NCI-H1048 (cell line): Measurements from ENCODE around the gene TPX2.

Source experiments
- DNase-seq: peaks from one replicate; lab custom pipeline; 2025; lab: John Stamatoyannopoulos, UW

TPX2 gene

GRCh38 chr20:31706607-31707257 is 32.4 kb upstream of the TPX2 start:
- no peak for DNase-seq

DNA sequence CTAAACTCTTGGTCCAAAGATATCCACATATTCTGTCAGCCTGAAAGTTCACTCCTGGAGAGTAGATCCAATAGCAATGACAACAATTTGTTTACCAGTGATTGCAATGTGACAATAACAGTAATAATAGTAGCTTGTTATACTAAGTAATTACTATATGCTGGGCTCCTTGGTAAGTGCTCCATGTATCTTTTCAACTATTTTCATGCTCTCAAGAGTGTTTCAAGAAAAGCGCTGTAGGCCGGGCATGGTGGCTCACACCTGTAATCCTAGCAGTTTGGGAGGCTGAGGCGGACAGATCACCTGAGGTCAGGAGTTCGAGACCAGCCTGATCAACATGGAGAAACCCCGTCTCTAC is 31.9 kb upstream of the TPX2 start:
- DNase-seq, result no peak

GRCh38 chr20:31707994-31708735 is 30.9 kb upstream of the TPX2 start:
- no peak for DNase-seq

GRCh38 chr20:31708736-31709534 is 30.2 kb upstream of the TPX2 start:
- no peak for DNase-seq

DNA sequence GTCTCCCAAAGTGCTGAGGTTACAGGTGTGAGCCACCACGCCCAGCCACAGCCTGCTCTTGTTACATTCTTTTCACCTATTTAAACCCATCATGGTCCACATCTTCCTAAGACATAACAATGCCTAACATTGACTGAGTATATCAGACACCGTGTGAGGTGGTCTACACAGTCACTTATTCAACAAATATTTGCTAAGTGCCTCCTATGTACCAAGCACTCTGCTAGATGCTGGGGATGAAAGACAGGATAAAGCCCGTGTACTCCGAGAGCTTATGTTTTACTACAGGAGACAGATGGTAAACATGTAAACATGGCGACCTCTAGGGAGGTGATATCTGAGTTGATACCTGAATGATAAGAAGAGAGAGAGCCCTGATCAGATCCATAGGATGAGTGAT is 29.2 kb upstream of the TPX2 start:
- DNase-seq, result no peak

DNA sequence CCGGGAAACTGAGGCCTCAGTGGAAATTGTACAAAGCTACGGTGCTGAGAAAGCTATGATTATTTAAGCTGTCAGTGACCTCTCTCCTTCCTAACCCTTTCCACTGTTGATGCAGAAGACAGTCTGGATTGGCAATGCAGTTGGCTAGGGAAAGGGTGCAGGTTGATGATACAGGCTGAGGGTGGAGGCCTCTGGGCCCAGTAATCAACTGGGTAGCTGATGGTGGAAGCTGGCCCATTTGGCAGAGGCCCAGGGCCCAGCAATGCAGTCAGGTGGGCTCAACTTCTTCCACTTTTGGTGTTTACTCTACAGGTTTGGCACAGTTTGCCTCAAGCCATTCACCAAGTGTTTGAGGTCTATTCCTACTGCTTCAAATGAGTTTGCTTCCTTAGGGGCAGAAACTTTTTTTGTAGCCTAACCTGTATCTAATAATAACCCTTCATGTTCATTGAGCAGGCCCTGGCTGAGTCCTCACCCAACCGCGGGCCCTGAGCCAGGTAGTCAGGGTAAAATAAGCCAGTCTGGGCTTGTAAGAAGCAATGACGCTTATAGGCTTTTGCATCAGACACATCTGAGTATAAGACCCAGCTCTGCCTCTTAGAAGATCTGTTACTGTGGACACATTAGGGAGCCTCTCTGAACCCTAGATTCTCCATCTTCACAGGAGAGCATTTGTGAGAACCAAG is 28.5 kb upstream of the TPX2 start:
- no peak for DNase-seq

DNA sequence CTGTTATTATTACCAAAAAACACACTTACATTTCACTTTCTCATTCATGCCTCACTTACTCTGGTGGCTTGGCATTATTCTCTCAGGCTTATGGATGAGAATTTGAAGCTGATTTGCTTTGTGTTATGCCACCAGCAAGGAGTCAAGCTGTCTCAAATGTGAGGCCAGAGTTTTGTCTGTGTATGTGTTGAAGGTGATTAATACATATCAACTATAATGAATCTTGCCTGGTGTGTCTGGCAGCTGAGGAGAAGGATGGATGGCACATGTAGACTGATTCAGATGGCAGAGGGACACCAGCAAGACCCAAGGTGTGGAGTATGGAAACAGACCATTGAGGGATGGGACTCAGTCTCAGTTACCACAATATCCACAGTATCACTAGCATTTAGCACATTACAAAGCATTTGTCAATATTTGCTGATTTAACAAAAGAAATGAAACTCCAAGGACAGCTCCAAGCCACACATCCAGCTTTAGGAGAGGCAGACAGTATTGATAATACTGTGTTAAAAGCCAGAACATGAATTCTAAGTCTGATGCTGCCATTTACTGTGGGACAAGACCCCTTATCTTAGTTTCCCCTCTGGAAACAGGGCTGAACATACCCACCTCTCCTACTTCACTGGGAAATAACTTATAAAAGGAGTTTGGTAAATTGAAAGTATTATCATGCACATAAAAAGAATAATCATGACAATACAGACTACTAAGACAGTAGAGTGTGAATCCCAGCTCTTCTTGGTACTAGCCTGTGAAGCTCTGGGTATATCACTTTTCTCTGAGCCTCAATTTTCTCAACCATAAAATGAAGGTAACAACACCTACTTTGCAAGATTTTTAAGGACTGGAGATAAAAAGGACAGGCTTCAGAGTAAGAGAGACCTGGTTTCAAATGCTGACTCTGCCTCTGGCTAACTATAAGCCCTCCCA is 27.6 kb upstream of the TPX2 start:
- no peak for DNase-seq

DNA sequence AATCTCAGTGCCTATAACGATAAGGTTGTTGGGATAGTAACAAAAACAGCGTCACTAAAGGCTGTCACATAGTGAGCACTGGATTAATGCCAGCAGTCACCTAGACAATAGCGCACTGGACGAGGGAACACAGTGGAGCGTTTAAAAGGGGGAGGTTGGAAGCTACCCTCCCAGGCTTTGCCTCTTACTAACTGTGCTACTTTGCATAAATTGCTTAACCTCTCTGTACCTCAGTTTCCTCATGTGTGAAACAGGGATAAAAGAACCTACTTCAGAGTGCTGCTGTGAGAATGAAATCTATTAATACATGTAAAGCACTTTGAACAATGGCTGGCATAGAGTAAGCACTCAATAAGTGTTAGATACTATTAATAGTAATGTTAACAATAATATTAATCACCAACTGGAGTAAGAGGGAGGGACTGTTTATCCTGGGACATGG is 27.0 kb upstream of the TPX2 start:
- no peak for DNase-seq

DNA sequence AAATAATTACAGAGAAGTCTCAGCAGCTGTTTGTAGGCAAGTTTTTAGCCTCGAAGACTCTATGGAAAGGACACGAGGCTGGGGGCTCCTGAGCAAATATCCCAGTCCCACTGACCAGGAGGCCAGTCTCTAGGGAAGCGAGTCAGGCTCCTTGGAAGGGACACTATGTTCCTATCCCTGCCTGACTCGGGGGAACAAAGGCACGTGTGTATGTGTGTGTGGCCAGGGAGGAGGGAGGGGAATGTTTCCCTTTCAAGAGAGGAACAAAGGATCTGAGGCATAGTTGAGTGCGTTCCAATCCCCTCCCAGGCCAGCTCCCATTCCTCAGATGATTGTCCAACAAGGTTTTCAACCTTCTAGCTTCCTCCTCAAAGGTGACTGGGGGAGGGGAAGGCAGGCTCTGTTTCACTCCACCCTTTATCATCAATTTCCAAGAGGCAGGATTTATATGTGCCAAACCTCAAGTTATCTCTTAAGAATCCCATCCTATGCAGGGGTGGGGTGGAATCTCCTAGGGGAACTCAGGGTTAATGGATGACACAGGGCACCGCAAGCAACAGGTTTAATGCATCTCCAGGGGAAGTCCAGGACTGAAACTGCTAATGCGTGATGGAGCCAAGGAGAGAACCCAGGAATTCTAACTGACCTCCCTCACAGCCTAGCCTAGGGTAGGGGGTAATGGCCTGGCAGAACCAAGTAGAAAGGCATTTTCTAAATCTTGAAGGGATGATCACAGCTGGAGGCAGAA is 26.4 kb upstream of the TPX2 start:
- no peak for DNase-seq

- no peak for DNase-seq
Measured at GRCh38 chr20:31713312-31714273, 25.5 kb upstream of the TPX2 start.

- no peak for DNase-seq
Measured at GRCh38 chr20:31715766-31716165, 23.3 kb upstream of the TPX2 start.

DNA sequence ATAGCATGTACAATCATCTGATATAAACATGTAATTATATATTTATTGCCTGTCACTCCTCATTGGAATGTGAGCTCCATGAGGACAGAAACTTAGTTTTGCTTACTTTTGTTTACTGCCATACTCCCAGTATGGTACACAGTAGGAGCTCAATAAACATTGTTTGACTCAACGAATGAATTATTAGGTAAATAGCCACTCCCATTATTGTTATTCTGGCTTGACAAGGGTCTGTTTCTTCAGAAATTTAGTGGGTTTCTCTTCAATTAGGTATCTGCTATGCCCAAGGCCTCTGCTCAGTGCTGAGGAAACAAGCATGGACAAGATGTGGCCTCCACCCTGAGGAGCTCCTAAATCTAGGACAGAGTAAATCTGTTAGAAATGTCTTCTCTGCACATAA is 22.7 kb upstream of the TPX2 start:
- DNase-seq, result no peak

DNA sequence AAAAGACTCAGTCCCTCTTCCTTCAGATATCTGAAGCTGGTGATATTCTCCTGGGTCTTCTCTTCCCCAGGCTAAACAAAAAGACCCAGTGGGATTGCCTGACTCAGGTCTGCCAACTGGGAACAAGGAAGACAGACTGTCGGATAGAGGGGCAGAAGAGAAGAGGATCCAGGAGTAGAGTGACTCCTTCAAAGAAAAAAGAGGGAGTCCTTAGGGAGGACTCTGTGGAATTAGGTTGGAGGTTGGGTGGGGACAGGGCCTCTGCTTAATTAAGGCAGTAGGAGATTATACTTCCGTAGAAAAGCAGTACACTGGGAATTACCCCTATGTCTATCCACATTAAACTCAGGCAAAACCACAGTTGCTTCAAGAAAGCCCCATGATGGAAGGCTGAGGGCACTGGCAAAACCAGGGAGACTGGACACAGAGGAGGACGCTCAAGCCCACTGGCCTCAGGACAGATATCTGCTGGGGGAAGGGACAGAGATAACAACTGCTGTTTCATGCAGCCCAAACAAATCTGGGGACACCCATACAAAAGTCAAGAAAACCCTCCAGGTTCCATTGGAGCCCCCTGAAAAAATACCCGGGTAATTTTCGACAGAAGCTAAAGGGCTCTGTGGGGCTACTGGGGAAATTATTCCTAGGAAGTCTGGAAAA is 22.1 kb upstream of the TPX2 start:
- DNase-seq, result no peak

GRCh38 chr20:31717478-31718201 is 21.4 kb upstream of the TPX2 start:
- DNase-seq, result no peak

GRCh38 chr20:31718952-31719643 is 20.0 kb upstream of the TPX2 start:
- DNase-seq, result no peak

- DNase-seq, result no peak
Measured at GRCh38 chr20:31719644-31720485, 19.2 kb upstream of the TPX2 start.
